ENCODE data around the gene FBXL13.
A peak's percentile ranks its signal among the peaks of the same experiment; 100 is the strongest.

Gene FBXL13

GRCh38 chr7:102892631-102893278, 181.8 kb downstream of the FBXL13 start:
- DNase-seq (ENCODE audit: low read depth): no peak

- DNase-seq (ENCODE audit: low read depth): peak; percentile 59
Measured at GRCh38 chr7:102891693-102892261, 182.8 kb downstream of the FBXL13 start.

- DNase-seq (ENCODE audit: low read depth): no peak
Measured at GRCh38 chr7:102890971-102891692, 183.5 kb downstream of the FBXL13 start.

GRCh38 chr7:102890292-102890970, 184.2 kb downstream of the FBXL13 start:
- no peak for DNase-seq (ENCODE audit: low read depth)

- no peak for DNase-seq (ENCODE audit: low read depth)
Measured at GRCh38 chr7:102889851-102890250, 184.7 kb downstream of the FBXL13 start.

GRCh38 chr7:102888561-102889233, 185.9 kb downstream of the FBXL13 start:
- no peak for DNase-seq (ENCODE audit: low read depth)

- DNase-seq (ENCODE audit: low read depth): no peak
Measured at GRCh38 chr7:102883098-102883860, 191.3 kb downstream of the FBXL13 start.

GRCh38 chr7:102875700-102876295, 198.8 kb downstream of the FBXL13 start:
- DNase-seq (ENCODE audit: low read depth): peak; percentile 93

- DNase-seq (ENCODE audit: low read depth): no peak
Measured at GRCh38 chr7:102874966-102875365, 199.6 kb downstream of the FBXL13 start.

GRCh38 chr7:102874166-102874829, 200.3 kb downstream of the FBXL13 start:
- DNase-seq (ENCODE audit: low read depth): peak; percentile 67

- DNase-seq (ENCODE audit: low read depth): no peak
Measured at GRCh38 chr7:102873470-102874165, 201.0 kb downstream of the FBXL13 start.

- peak; percentile 61 for DNase-seq (ENCODE audit: low read depth)
Measured at GRCh38 chr7:102872460-102872859, 202.1 kb downstream of the FBXL13 start.

- no peak for DNase-seq (ENCODE audit: low read depth)
Measured at GRCh38 chr7:102869195-102869594, 205.4 kb downstream of the FBXL13 start.

- no peak for DNase-seq (ENCODE audit: low read depth)
Measured at GRCh38 chr7:102866535-102867215, 207.9 kb downstream of the FBXL13 start.

- DNase-seq (ENCODE audit: low read depth): no peak
Measured at GRCh38 chr7:102864958-102865357, 209.6 kb downstream of the FBXL13 start.

GRCh38 chr7:102860351-102860811, 214.2 kb downstream of the FBXL13 start:
- no peak for DNase-seq (ENCODE audit: low read depth)

- DNase-seq (ENCODE audit: low read depth): no peak
Measured at GRCh38 chr7:102859799-102860125, 214.8 kb downstream of the FBXL13 start.

GRCh38 chr7:102859084-102859798, 215.4 kb downstream of the FBXL13 start:
- DNase-seq (ENCODE audit: low read depth): no peak

GRCh38 chr7:102856036-102856435, 218.6 kb downstream of the FBXL13 start:
- DNase-seq (ENCODE audit: low read depth): no peak

All from HS-5 (cell line).